ENCODE measurements around the gene ATXN1.

DNA sequence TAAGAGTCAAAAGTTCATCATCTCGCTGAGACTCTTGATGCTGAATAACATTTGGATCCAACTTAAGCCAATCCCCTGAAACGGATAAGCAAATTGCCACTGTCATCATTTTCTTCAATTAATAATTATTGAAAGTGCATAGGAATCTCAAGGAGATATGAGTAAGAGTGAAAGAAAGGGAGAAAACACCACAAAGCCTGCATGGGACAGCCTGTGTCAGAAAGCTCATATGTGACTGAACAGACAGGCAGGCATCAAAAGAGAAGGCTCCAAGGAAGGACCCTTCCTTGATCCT, 13.3 kb downstream of the ATXN1 start:
- TF ChIP-seq POLR2A (IDR thresholded peaks at IDR 0.05) (no peak), POLR2AphosphoS5 (IDR thresholded peaks at IDR 0.05) (no peak)
- TF ChIP-seq, protein P1, sequence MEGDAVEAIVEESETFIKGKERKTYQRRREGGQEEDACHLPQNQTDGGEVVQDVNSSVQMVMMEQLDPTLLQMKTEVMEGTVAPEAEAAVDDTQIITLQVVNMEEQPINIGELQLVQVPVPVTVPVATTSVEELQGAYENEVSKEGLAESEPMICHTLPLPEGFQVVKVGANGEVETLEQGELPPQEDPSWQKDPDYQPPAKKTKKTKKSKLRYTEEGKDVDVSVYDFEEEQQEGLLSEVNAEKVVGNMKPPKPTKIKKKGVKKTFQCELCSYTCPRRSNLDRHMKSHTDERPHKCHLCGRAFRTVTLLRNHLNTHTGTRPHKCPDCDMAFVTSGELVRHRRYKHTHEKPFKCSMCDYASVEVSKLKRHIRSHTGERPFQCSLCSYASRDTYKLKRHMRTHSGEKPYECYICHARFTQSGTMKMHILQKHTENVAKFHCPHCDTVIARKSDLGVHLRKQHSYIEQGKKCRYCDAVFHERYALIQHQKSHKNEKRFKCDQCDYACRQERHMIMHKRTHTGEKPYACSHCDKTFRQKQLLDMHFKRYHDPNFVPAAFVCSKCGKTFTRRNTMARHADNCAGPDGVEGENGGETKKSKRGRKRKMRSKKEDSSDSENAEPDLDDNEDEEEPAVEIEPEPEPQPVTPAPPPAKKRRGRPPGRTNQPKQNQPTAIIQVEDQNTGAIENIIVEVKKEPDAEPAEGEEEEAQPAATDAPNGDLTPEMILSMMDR (IDR thresholded peaks at IDR 0.05), result no peak

Data from gastroesophageal sphincter (tissue), 3 donors.